HG02852 (cell line): Measurements from ENCODE around the gene RMDN3.

ENCODE experiments used
- ATAC-seq: cut with Tn5 transposase; IDR thresholded peaks from one replicate; pipeline ENCODE4 v1.9.1; 2021; ENCODE audit warnings: mild to moderate bottlenecking, moderate library complexity; ENCODE audit not compliant: unreplicated experiment

The RMDN3 gene

DNA sequence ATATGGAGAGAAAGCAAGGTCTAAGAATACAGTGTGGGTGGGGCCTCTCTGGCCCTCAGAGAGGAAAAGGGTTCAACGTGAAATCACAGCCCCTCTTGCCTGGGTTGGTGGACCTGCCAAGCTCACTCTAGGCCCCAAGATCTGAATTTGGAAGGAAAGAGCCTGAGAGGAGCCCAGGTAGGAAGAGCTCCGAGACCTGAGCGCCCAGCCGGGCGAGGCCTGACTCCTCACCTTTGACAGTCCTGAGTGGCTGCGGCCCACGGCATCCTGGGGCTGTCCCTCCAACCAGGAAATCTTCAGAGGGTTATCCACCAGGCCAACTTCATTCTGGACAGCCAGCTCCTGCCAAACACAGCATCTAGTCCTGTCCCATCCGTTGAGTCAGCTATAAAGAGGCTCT, 18.4 kb upstream of the RMDN3 start:
- ATAC-seq, result no peak

DNA sequence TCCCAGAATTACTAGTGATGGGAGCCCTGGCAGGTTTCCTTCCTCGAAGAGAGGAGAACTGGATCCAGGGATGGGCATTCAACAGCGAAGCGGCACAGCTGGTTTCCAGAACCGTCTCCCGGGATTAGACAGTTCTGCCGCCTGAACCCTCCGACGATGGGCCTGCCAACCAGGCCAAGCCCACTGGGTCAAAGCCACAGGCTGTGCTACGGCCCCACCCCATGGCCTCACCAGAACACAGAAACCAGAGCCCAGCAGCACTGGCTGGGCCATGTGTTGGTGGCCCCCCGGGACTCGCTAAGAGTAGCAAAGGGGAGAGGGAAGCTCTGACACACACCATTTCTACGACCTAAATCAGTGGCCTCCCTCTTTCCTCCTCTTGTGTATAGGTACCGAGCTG, 17.0 kb upstream of the RMDN3 start:
- no peak for ATAC-seq

DNA sequence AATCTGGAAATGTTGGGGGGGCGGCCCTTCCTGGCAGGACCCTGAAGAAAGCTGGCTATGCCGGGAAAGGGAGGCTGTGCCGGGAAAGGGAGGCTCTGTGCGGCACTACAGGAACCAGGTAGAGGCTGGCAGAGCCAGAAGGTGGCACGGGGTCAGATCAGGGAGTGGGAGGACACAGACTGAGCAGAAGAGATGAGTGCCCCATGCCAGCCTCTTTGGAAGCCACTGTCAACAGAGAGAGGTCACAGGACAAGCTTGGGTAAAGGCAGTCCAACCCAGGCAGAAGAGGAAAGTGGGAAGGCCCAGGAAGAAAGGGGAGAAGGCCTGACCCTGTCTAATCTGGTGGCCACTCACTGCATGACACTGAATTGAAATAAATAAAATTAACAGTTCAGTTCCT, 16.2 kb upstream of the RMDN3 start:
- ATAC-seq, result no peak

DNA sequence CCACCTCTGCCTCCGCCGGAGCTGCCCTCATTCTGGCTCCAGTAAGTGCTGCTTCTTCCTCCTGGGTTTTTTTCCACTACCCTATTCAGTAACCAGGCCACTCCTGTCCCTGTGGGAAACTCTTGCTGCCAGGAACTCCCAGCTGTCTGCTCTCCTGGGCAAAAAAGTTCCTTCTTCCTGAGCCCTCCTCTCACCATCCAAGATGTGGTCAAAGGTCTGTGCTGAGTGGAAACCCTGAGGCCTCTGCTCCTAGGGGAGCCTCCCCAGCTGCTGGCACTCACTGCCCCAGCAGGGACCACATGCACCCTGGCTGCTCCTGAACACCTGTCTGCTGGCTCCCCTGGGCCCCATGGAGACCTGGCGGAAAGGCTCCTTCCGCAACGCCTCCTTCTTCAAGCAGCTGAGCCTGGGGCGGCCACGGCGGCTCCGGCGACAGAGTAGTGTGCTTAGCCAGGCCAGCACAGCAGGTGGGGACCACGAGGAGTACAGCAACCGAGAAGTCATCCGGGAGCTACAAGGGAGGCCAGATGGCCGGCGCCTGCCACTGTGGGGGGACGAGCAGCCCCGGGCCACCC, 15.2 kb upstream of the RMDN3 start:
- no peak for ATAC-seq

DNA sequence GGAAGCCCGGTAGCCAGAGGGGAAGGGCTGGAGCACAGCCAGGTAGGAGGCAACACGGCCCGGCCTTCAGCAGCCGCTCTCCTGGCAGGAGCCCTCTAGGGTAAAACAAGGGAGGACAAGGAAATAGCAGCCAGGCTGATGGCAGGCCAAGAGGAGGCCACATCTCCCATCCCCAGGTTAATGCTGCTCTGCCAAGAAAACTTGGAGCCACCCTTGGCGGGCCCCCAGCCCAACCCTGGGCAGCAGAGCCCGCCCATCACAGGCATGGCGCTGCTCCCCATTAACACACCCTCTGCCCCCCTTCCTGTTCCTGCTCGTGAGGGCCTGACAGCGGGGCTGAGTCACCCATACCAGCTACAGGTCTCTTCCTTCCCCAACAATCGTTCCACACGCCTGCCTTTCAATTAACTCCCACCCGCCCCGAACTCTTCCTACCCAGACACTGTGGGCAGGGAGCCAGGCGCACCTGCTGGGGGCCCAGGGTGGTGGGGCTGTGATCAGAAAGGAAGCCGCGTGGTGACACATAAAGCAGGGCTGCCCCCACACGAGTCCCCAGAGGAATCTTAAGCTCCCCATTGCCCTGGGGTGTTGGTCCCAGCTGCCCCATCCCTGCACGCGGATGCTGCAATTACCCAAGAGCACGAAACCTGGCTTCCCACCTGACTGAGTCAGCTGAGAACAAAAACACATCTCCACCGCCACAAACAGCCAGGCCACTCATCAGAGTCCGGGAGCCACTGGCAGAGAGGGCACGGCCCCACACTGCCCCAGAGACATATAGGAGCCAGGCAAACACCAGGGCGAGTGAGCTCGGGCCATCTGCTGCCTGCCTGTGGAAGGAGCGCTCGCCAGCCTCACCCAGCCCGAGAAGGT, 14.5 kb upstream of the RMDN3 start, which contains the start of gene C15orf62:
Gene C15orf62 (plus strand): TSS at position 707 of the 873 bp plus-strand sequence. CDS start 516 bp downstream, outside the sequence.
- ATAC-seq, result no peak

DNA sequence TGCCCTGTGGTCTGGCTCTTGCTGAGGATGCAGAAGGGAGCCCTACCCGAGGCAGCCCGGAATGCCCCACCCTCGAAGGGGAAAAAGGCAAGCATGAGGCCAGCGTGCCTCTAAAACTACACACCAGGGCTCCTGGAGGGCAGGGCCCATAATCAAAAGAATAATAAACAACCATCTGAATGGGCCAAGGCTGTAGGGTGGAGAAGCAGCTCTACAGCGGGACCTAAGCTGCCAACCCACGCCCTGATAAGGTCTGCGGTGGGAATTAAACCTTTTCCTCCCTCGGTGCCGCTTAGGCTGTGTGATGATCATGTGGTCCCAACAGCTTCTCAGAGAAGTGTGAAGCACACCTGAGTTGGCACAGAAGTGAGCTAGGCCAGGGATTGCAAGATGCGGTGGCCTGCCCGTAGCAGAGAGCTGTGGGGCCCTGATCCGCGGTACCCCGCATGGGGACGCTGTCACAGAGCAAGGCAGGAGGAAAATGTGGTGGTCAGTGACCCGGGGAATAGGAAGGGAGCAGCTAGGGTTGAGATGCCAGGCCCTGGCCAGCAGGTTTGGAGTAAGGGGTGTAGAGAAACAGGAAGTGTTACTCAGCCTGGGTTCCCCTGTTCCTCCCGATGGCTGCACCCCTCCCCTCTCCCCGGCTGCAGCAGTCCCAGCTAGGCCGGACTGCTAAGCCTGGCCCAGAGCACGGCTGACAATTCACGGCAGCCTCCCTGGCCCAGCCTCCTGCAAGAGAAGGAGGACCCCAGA, 13.6 kb upstream of the RMDN3 start:
- no peak for ATAC-seq

DNA sequence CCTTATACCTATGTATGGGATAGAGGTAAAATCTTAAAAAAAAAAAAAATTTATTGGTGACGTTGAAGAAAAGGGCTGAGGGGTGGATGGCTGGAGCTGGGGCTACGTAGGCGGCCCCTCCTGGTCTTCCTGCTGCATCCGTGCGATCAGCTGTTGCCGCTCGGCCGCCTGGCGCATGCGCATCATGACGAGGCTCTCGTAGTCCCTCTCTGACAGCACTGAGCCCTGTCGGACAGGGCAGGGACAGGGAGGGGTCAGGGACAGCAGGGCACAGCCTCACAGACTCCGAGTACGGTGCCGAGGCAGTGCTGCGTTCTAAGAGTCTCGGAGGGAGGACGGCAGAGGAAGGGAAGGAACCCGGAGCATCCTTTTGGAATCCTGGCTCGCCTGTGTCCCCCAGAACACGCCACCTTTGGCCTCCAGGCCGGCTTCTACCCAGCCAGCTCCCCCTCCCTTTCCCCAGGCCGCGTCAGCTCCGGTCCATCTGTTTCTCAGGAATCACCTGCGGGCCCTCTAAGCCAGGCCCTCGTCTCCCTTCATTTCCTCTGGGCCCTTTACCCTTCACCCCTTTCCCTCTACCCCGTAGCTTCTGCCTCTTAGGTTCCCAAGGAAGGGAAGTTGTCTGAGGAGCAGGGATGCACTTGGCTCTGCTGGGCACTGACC, 12.9 kb upstream of the RMDN3 start:
- ATAC-seq, result no peak

DNA sequence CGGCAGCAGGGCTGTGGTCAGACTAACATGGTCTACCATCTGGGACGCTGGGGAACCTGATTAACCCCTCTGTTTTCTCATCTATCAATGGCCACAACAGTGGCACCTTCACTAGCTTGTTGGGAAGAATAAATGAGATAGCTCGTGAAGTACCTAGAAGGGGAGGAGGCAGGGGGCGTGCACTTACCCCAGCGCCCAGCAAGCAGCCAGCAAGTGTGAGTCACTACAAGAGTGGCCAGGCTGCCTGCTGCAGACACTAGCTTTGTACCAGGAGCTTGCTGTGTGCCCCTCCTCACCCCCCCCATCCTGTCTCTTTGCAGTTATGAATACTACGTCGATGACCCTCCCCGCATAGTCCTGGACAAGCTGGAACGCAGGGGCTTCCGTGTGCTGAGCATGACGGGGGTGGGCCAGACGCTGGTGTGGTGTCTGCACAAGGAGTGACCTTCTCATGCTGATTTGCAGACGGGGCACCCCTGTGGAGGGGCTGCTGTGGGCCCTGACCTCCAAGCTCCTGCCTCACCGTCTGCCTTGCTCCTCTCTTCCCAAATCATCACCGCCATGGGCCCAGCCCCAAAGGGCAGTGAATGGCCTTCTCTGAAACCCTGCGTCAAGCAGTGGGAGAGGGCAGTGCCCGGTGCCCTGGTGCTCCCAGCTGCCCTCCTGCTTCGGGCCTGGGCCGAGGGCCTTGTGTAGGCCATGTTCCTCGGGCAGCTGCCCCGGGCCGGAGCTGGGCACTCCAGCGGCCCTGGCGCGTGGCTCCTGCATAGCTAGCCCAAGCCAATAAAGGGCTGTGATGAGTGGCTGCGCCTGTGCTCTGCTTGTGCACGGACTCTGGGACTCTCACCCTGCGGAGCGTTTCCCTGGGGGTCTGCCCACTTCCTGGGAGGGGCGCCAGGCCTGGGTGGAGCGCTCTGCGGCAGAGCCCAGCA, 12.1 kb upstream of the RMDN3 start:
- no peak for ATAC-seq

DNA sequence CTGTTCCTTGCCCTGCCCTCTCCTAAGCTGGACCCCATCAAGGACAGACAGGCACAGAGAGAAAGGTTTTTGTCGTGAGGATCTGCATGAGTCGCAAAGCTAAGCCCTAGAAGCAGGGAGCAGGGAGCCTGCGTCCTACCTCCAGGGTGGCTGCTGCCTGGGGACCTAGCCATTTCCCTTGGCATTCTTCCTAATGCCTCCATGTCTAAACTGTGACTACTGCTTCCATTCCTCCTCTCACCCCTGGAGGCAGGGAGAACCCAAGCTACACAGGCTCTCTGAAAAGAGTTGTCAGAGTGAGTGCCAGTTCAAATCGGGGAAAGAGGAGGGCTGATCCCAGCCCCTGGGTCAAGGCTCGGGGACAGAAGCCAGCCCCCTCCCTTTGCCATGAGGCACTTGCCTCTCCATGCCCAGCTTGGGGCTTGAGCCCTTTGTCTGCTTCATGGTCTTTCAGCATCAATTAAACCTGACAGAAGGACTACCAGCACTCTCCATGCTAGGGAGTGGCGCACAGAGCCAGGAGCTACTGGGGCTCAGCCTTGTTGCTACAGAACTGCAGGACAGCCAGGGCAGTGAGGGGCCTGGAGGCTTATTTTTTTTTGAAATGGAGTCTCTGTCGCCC, 11.3 kb upstream of the RMDN3 start:
- no peak for ATAC-seq

DNA sequence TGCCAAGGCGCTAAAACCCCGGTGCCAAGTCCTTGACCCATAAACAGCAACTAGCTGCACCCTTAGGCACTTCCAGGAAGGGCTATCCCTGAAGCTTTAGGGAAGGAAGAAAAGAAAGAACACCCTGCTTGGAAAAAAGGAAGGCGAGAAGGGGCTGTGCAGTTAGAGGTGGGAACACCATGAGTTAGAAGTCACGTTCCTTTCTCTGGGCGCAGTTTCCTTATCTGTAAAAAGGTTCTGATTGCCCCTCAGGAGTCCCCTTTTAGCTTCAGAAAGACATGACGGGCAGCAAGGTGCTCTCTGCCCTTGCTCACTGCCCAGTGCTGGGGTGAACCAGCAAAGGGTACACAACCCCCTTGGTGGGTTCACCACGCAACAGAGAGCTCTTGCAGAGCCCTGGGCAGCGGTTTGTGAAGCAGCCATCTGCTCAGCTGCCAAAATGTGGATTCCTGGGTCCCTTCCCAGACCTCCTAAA, 9.6 kb upstream of the RMDN3 start:
- no peak for ATAC-seq

DNA sequence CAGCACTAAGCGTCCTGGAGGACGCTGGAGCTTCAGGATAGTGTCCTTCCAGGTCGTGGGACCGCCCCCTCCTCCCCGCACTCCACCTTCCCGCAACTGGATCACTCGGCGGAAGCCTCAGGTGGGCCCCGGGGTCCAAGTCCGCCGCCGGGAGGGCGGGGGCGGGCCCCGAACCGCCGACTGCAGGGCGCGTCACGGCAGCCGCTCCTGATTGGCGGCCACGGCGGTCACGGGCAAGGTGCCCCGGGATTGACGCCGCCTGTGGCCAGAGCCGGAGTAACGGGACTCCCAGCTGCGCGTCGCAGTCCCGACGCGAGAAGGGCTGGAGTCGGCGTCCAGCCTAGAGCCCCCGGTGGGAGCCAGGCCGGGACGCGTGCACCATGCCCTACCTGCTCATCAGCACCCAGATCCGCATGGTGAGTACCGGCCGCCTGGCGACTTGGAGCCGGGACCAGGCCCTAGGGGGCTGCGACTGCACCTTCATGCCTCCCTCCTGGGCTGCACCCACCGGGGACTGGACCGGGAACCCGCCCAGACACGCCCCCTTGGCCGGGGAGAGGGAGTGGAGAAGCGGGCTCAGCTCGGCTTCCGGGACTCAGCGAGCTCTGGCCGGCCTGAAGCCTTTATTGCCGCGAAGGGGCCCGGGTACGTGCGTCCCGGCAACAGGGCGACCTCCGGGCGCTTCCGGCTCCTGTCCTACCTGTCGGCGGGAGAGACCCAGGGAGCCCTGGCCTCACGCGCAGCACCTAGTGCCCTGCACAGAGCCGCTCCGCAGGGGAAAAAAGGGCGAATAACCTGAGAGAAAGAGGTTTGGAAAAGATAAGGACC, 9.0 kb upstream of the RMDN3 start, which contains the start of gene GCHFR:
Gene GCHFR (plus strand): TSS at position 268 of the 828 bp plus-strand sequence. CDS start 113 bp downstream, at position 381.
- ATAC-seq, result peak; percentile 57

DNA sequence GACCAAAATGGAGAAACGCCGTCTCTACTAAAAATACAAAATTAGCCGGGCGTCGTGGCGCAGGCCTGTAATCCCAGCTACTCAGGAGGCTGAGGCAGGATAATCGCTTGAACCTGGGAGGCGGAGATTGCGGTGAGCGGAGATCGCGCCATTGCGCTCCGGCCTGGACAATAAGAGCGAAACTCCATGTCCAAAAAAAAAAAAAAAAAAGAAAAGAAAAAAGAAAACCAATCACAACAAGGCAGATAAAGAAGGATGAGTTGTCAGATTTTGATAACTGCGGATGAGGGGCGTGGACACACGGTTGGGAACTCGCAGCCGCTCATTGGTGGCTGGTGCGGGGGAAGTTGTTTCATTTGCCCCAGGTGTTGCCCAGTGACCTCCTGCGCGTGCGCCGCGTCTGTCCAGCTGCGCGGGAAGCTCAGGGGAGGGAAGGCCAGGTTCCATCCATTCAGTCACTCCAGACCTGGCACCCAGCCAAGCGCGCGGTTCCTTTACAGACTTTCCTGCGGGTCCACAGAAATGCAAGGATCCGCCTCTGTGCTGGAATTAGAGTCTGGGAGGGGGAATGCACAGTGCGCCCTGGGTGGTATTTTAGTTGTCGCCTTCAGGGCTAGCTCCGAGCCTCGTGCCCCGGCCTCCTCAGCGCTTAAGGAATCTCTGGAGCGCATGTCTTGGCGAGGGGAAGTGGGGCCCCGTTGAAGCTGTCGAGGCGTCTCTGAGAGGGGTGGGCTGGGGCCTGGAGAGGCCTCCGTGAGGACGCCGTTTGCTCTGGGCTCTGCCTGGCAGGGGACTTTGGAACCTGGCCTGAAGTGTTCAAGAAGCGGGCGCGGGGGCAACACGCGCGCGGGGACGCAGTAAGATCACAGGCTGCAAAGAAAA, 8.1 kb upstream of the RMDN3 start:
- peak; percentile 1 for ATAC-seq

DNA sequence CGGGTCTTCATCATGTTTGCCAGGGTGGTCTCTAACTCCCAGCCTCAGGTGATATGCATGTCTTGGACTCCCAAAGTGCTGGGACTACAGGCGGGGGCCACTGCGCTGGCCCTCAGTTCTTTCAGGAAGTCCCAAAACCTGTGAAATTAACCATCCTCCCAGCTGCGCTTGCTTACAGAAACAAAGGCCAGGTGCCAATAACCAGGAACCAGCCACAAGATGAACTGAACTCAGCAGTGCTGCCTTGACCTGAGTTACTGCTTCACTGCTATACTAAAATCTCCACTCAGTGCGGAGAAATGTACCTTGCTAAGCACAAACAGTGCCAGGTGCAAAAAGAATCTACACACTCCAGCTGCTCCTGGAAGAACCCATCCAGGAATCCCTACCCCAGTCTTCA, 4.9 kb upstream of the RMDN3 start:
- ATAC-seq, result no peak

DNA sequence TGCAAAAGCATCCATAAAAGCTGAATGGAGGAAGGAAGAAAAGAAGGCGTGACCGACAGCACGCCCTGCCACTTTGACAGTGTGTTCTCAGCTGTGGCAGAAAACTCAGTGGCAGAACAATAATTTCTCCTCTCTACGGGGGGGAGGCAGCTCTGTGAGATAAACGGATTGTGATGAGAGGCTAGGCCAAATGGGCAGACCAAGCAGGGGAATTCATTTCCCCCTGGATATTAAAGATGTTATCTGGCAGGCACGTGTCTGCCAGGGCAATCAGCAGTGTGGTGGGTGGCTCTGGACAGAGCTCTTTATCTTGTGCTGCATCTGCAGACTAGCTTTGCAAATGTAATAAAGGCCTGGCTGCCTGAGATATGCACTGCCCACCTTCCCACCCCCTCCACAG, 1.9 kb upstream of the RMDN3 start:
- no peak for ATAC-seq

DNA sequence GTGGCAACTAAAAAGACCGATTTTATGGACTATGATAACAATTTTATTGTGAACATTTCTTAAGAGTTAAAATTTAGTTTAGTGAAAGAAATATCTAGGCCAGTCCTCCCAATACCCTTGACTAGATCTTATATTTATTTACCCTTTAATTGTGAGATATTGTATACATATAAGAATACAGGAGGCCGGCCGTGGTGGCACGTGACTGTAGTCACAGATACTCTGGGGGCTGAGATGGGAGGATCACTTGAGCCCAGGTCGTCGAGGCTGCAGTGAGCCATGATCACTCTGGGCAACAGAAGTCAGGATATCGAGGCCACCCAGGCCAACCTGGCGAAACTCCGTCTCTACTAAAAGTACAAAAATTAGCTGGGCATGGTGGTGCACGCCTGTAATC, 756 bp upstream of the RMDN3 start:
- no peak for ATAC-seq

DNA sequence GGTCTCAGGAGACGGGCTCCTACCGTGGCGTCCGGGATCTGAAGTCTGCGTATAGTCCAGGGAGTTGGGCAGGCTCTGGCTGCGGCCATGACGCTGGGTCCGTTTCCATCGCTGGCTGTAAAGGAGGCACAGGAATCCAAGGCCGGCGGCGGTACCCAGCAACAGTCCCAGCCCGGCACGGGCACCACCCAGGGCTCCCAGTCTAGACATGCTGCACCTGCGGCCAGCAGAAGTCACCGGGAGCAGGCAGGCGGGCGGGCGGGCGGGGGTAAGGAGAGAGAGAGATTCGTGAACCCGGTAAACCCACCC, 526 bp downstream of the RMDN3 start:
- ATAC-seq, result no peak

DNA sequence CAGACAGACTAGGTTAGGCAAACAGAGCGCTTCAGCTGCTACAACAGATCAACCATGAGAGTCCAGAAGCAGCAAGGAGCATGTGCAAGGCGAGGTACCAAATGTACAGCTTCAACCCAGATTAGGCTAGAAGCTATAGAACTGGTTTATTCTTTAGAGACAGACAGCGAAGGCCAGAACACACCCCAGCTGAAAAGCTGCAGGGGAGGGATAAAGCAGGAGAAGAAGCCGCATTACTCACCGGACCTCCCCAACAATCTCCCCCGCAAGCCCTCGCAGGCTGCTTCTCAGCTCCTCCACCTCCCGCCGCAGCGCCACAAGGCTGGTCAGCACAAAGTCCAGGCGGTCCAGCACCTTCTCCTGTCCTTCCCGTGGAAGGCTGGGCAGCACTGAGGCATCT, 3.3 kb downstream of the RMDN3 start:
- ATAC-seq, result no peak

DNA sequence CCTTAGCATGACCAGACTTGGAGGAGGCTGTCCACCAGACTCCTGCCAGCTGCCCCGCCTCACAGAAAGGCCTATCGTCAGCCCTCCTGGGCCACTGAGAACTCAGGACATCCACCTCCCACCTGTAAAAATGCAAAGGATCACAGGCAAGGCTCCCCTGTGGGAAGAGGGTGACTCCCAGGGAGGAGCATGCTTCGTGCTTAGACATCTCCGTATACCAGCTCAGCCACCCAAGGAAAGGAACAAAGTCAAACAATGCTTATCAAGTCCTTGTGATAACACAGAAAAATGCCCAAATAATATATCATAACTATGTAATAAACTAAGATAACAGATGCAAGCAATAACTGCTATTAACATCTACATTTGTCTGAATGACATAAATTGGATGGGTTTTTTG, 4.2 kb downstream of the RMDN3 start:
- ATAC-seq, result no peak
